Naive B cell (primary cell): ENCODE data around the gene LRRC7. TPM values are rescaled to one million over a fixed set of nuclear protein-coding genes. Genes with fewer than 3 reads are reported as not detected.
"Not testable (repeated sequence)": the region's sequence is repeated elsewhere in the genome, so short reads cannot be mapped to it uniquely, and the experiment has no call there.

Source experiments
- ATAC-seq, 2 donors: fragments of 150-1000 bp; cut with Tn5 transposase; 2 replicates each; pipeline ENCODE4 v1.10.0; 2021; ENCODE audit warnings: low read depth in 2 of 2, mild to moderate bottlenecking in 2 of 2, moderate library complexity in 2 of 2
- DNase-seq: peaks from one replicate; pipeline ENCODE4 v3.0.0; 2022
- H3K27ac Mint-ChIP-seq, 6 donors: one replicate each; pipeline ENCODE4 v1.8.0; 2020 to 2022; ENCODE audit warnings: mild to moderate bottlenecking in 6 of 6, mixed read lengths in 6 of 6, moderate library complexity in 5 of 6, inconsistent platforms in 2 of 6
- H3K27me3 Mint-ChIP-seq, 3 donors: one replicate each; pipeline ENCODE4 v1.8.0; 2021 to 2022; ENCODE audit warnings: mixed read lengths in 3 of 3, mild to moderate bottlenecking in 1 of 3
- H3K36me3 Mint-ChIP-seq, 2 donors: one replicate each; pipeline ENCODE4 v1.8.0; 2020 to 2022; ENCODE audit warnings: mixed read lengths in 2 of 2, inconsistent platforms in 1 of 2, mild to moderate bottlenecking in 1 of 2
- H3K4me1 Mint-ChIP-seq, 3 donors: one replicate each; pipeline ENCODE4 v1.8.0; 2020 to 2022; ENCODE audit warnings: mixed read lengths in 3 of 3, inconsistent platforms in 1 of 3, mild to moderate bottlenecking in 1 of 3, moderate library complexity in 1 of 3
- H3K4me3 Mint-ChIP-seq, 8 donors: one replicate each; pipeline ENCODE4 v1.8.0; 2020 to 2022; ENCODE audit warnings: mild to moderate bottlenecking in 8 of 8, mixed read lengths in 8 of 8, moderate library complexity in 8 of 8, inconsistent platforms in 2 of 8
- H3K9me3 Mint-ChIP-seq, 7 donors: one replicate each; pipeline ENCODE4 v1.8.0; 2020 to 2022; ENCODE audit warnings: mixed read lengths in 7 of 7, mild to moderate bottlenecking in 5 of 7, inconsistent platforms in 2 of 7, moderate library complexity in 1 of 7
- polyA plus RNA-seq, 6 donors: library from polyadenylated mRNA; unstranded; fragments of 300-500 nt; fragmentation: Illumina TruSeq; gene quantifications; one replicate each; pipeline ENCODE4 v1.2.3, GENCODE V29; 2021; ENCODE audit warnings: low read depth in 6 of 6

LRRC7 gene
- polyA plus RNA-seq, 6 donors from 2014 or later = 0.13 TPM; not detected in 5

GRCh38 chr1:69847670-69848069 lies 279.9 kb downstream of the LRRC7 start:
- ATAC-seq (no peak), DNase-seq (no peak)
- Mint-ChIP-seq H3K27ac (no peak overlapping the region), H3K36me3 (no peaks in the 10 kb centered on the region), H3K27me3 (no peaks in the 10 kb centered on the region), H3K4me3 (no peak overlapping the region), H3K4me1 (no peaks in the 10 kb centered on the region), H3K9me3 (peaks cover 0 to 4% (median 0%) of the 10 kb centered on the region in 7 donors)

- Mint-ChIP-seq H3K4me1 (no peaks in the 10 kb centered on the region), H3K4me3 (no peak overlapping the region), H3K27me3 (no peaks in the 10 kb centered on the region), H3K27ac (no peak overlapping the region), H3K36me3 (no peaks in the 10 kb centered on the region), H3K9me3 (peaks cover 0 to 4% (median 0%) of the 10 kb centered on the region in 7 donors)
- ATAC-seq = no peak
- no peak for DNase-seq
These were observed 284.4 kb downstream of the LRRC7 start for GRCh38 chr1:69852151-69852550.

GRCh38 chr1:69852706-69853105 lies 285.0 kb downstream of the LRRC7 start:
- ATAC-seq = no peak
- Mint-ChIP-seq H3K27ac (no peak overlapping the region), H3K9me3 (peaks cover 0 to 4% (median 0%) of the 10 kb centered on the region in 7 donors), H3K27me3 (no peaks in the 10 kb centered on the region), H3K36me3 (no peaks in the 10 kb centered on the region), H3K4me1 (no peaks in the 10 kb centered on the region), H3K4me3 (no peak overlapping the region)
- no peak for DNase-seq

- no peak overlapping the region for H3K27ac Mint-ChIP-seq
- H3K27me3 Mint-ChIP-seq = no peaks in the 10 kb centered on the region
- peaks cover 0 to 4% (median 0%) of the 10 kb centered on the region in 7 donors for H3K9me3 Mint-ChIP-seq
- no peak for ATAC-seq
- no peak for DNase-seq
- H3K4me1 Mint-ChIP-seq = no peaks in the 10 kb centered on the region
- no peak overlapping the region for H3K4me3 Mint-ChIP-seq
- H3K36me3 Mint-ChIP-seq = no peaks in the 10 kb centered on the region
These were observed 290.8 kb downstream of the LRRC7 start for GRCh38 chr1:69858534-69858933.

GRCh38 chr1:69861641-69862040 lies 293.9 kb downstream of the LRRC7 start:
- Mint-ChIP-seq H3K27ac (no peak overlapping the region), H3K36me3 (no peaks in the 10 kb centered on the region), H3K4me1 (no peaks in the 10 kb centered on the region), H3K27me3 (no peaks in the 10 kb centered on the region), H3K4me3 (no peak overlapping the region), H3K9me3 (peaks cover 0 to 5% (median 0%) of the 10 kb centered on the region in 7 donors)
- DNase-seq (no peak), ATAC-seq (no peak)

GRCh38 chr1:69862906-69863305 lies 295.2 kb downstream of the LRRC7 start:
- ATAC-seq (no peak), DNase-seq (no peak)
- Mint-ChIP-seq H3K36me3 (no peaks in the 10 kb centered on the region), H3K27ac (no peak overlapping the region), H3K9me3 (peaks cover 0 to 6% (median 3%) of the 10 kb centered on the region in 7 donors), H3K4me3 (no peak overlapping the region), H3K27me3 (no peaks in the 10 kb centered on the region), H3K4me1 (no peaks in the 10 kb centered on the region)

GRCh38 chr1:69863704-69864103 lies 296.0 kb downstream of the LRRC7 start:
- Mint-ChIP-seq H3K27ac (no peak overlapping the region), H3K9me3 (peaks cover 0 to 6% (median 3%) of the 10 kb centered on the region in 7 donors), H3K4me3 (no peak overlapping the region), H3K27me3 (no peaks in the 10 kb centered on the region), H3K4me1 (no peaks in the 10 kb centered on the region), H3K36me3 (no peaks in the 10 kb centered on the region)
- DNase-seq = no peak
- no peak for ATAC-seq

- H3K4me1 Mint-ChIP-seq = no peaks in the 10 kb centered on the region
- ATAC-seq = no peak
These were observed 303.7 kb downstream of the LRRC7 start for GRCh38 chr1:69871412-69871811.

GRCh38 chr1:69878338-69878737 lies 310.6 kb downstream of the LRRC7 start:
- no peaks in the 10 kb centered on the region for H3K4me1 Mint-ChIP-seq
- DNase-seq (no peak), ATAC-seq (no peak)
- peaks cover 0 to 5% (median 0%) of the 10 kb centered on the region in 7 donors for H3K9me3 Mint-ChIP-seq
- H3K4me3 Mint-ChIP-seq = no peak overlapping the region
- H3K36me3 Mint-ChIP-seq = no peaks in the 10 kb centered on the region
- H3K27ac Mint-ChIP-seq = no peak overlapping the region
- no peaks in the 10 kb centered on the region for H3K27me3 Mint-ChIP-seq

More at GRCh38 chr1:69871412-69871811, 303.7 kb downstream of the LRRC7 start:
- Mint-ChIP-seq H3K9me3 (peaks cover 0 to 5% (median 0%) of the 10 kb centered on the region in 7 donors), H3K27ac (no peak overlapping the region), H3K27me3 (no peaks in the 10 kb centered on the region), H3K4me3 (no peak overlapping the region), H3K36me3 (no peaks in the 10 kb centered on the region)
- DNase-seq = no peak

GRCh38 chr1:69888016-69888415 lies 320.3 kb downstream of the LRRC7 start:
- not testable (repeated sequence) for H3K27ac Mint-ChIP-seq, DNase-seq

GRCh38 chr1:69888657-69889056 lies 320.9 kb downstream of the LRRC7 start:
- H3K4me3 Mint-ChIP-seq = no peak overlapping the region
- no peaks in the 10 kb centered on the region for H3K4me1 Mint-ChIP-seq
- no peaks in the 10 kb centered on the region for H3K27me3 Mint-ChIP-seq
- no peak overlapping the region for H3K27ac Mint-ChIP-seq
- ATAC-seq (no peak), DNase-seq (no peak)
- no peaks in the 10 kb centered on the region for H3K36me3 Mint-ChIP-seq
- peaks cover 0 to 28% (median 7%) of the 10 kb centered on the region in 7 donors for H3K9me3 Mint-ChIP-seq

More at GRCh38 chr1:69888016-69888415, 320.3 kb downstream of the LRRC7 start:
- ATAC-seq, H3K36me3 Mint-ChIP-seq, H3K27me3 Mint-ChIP-seq, H3K4me3 Mint-ChIP-seq, H3K4me1 Mint-ChIP-seq: not testable (repeated sequence)
- peaks cover 0 to 28% (median 7%) of the 10 kb centered on the region in 7 donors for H3K9me3 Mint-ChIP-seq

- Mint-ChIP-seq H3K9me3 (peaks cover 0 to 3% (median 0%) of the 10 kb centered on the region in 7 donors), H3K27me3 (no peaks in the 10 kb centered on the region), H3K4me3 (no peak overlapping the region), H3K27ac (no peak overlapping the region), H3K36me3 (no peaks in the 10 kb centered on the region), H3K4me1 (no peaks in the 10 kb centered on the region)
- ATAC-seq (no peak), DNase-seq (no peak)
These were observed 330.8 kb downstream of the LRRC7 start for GRCh38 chr1:69898403-69898947.

GRCh38 chr1:69911301-69911801 lies 343.6 kb downstream of the LRRC7 start:
- Mint-ChIP-seq H3K9me3 (peaks cover 0 to 7% (median 0%) of the 10 kb centered on the region in 7 donors), H3K4me1 (no peaks in the 10 kb centered on the region), H3K27ac (no peak overlapping the region), H3K36me3 (no peaks in the 10 kb centered on the region), H3K4me3 (no peak overlapping the region), H3K27me3 (no peaks in the 10 kb centered on the region)
- no peak for DNase-seq
- ATAC-seq = no peak

GRCh38 chr1:69913977-69914376 lies 346.3 kb downstream of the LRRC7 start:
- ATAC-seq (no peak), DNase-seq (no peak)
- Mint-ChIP-seq H3K27me3 (no peaks in the 10 kb centered on the region), H3K27ac (no peak overlapping the region), H3K9me3 (peaks cover 0 to 5% (median under 1%) of the 10 kb centered on the region in 7 donors), H3K4me1 (no peaks in the 10 kb centered on the region), H3K4me3 (no peak overlapping the region), H3K36me3 (no peaks in the 10 kb centered on the region)
